ENCODE data around the gene PPIB.

PPIB gene

GRCh38 chr15:64157599-64158125, 5.2 kb downstream of the PPIB start:
- no peak for DNase-seq

GRCh38 chr15:64156652-64157331, 6.0 kb downstream of the PPIB start:
- DNase-seq: no peak

GRCh38 chr15:64155802-64156651, 6.8 kb downstream of the PPIB start:
- DNase-seq: no peak

GRCh38 chr15:64153480-64154367, 9.1 kb downstream of the PPIB start:
- peak; percentile 96 for DNase-seq

- peak; percentile 29 for DNase-seq
Measured at GRCh38 chr15:64152507-64153387, 10.1 kb downstream of the PPIB start.

- peak; percentile 31 for DNase-seq
Measured at GRCh38 chr15:64151727-64152506, 10.9 kb downstream of the PPIB start, which contains the start of gene SNX22. Gene SNX22, plus strand, starts transcription at chr15:64151731. Its CDS starts 45 bp downstream, at chr15:64151776.

GRCh38 chr15:64149893-64150578, 12.8 kb downstream of the PPIB start:
- no peak for DNase-seq

- peak; percentile 33 for DNase-seq
Measured at GRCh38 chr15:64149424-64149823, 13.4 kb downstream of the PPIB start.

- no peak for DNase-seq
Measured at GRCh38 chr15:64148581-64148980, 14.2 kb downstream of the PPIB start.

- DNase-seq: no peak
Measured at GRCh38 chr15:64148168-64148567, 14.7 kb downstream of the PPIB start.

- DNase-seq: no peak
Measured at GRCh38 chr15:64146885-64147681, 15.7 kb downstream of the PPIB start.

GRCh38 chr15:64146520-64146884, 16.3 kb downstream of the PPIB start:
- DNase-seq: no peak

- DNase-seq: no peak
Measured at GRCh38 chr15:64146041-64146440, 16.8 kb downstream of the PPIB start.

- no peak for DNase-seq
Measured at GRCh38 chr15:64144565-64145281, 18.1 kb downstream of the PPIB start.

- DNase-seq: no peak
Measured at GRCh38 chr15:64144192-64144564, 18.6 kb downstream of the PPIB start.

GRCh38 chr15:64143276-64143675, 19.5 kb downstream of the PPIB start:
- no peak for DNase-seq

GRCh38 chr15:64141798-64142512, 20.9 kb downstream of the PPIB start:
- no peak for DNase-seq

- no peak for DNase-seq
Measured at GRCh38 chr15:64138331-64138941, 24.4 kb downstream of the PPIB start.
